OCI-LY7 (cell line): ENCODE data around the gene ATXN10. TPM values are rescaled to one million over a fixed set of nuclear protein-coding genes. Genes with fewer than 3 reads are reported as not detected.

Experiments
- BruUV-seq: library from RNA; stranded (reverse); fragments of 400-500 nt; replicated peaks from 2 replicates; lab custom pipeline; 2021; lab: Mats Ljungman, UMichigan
- CTCF ChIA-PET: fragments of 300-600 bp; sonication (Branson Sonifier 250); formaldehyde crosslinking; loops from one replicate; lab custom pipeline; 2022; ENCODE audit warnings: antibody characterized with exemption; ENCODE audit not compliant: unreplicated experiment; lab: Charles Lee
- POLR2A ChIA-PET: fragments of 300-600 bp; sonication (Branson Sonifier 250); formaldehyde crosslinking; loops from one replicate; lab custom pipeline; 2022; ENCODE audit warnings: antibody characterized with exemption; lab: Charles Lee
- DNase-seq: peaks from one replicate; pipeline ENCODE4 v3.0.0-alpha.2; 2015; ENCODE audit warnings: low spot score
- H2AFZ ChIP-seq: fragments of 200-600 bp; sonication (generic), shearing (Covaris generic); 2 replicates; pipeline ENCODE4 v1.6.1; 2014; ENCODE audit warnings: mild to moderate bottlenecking, antibody characterized with exemption, low read length, moderate library complexity
- H3K27ac ChIP-seq: fragments of 200-600 bp; sonication (generic); 2 replicates; pipeline ENCODE4 v1.5.1; 2014; ENCODE audit warnings: mixed run types, low read depth, mild to moderate bottlenecking, moderate library complexity, low read length, inconsistent platforms; ENCODE audit not compliant: poor library complexity, severe bottlenecking
- H3K36me3 ChIP-seq: fragments of 200-600 bp; sonication (generic); 2 replicates; pipeline ENCODE4 v1.6.1; 2014; ENCODE audit warnings: mild to moderate bottlenecking, antibody characterized with exemption, low read length, moderate library complexity, mixed read lengths; ENCODE audit not compliant: insufficient read depth
- H3K4me1 ChIP-seq: fragments of 200-600 bp; sonication (generic); 2 replicates; pipeline ENCODE4 v1.5.1; 2014; ENCODE audit warnings: mild to moderate bottlenecking, low read length; ENCODE audit not compliant: insufficient read depth, poor library complexity, severe bottlenecking
- H3K4me2 ChIP-seq: fragments of 200-600 bp; sonication (generic); 2 replicates; pipeline ENCODE4 v1.6.1; 2014; ENCODE audit warnings: mild to moderate bottlenecking, low read length
- H3K4me3 ChIP-seq: fragments of 200-600 bp; sonication (generic); 2 replicates; pipeline ENCODE4 v1.5.1; 2014; ENCODE audit warnings: mild to moderate bottlenecking, low read depth, low read length; ENCODE audit not compliant: poor library complexity, severe bottlenecking
- H3K79me2 ChIP-seq: fragments of 200-600 bp; sonication (generic); 2 replicates; pipeline ENCODE4 v1.6.1; 2016; ENCODE audit warnings: low read depth, mild to moderate bottlenecking, low read length, moderate library complexity, mixed read lengths; ENCODE audit not compliant: insufficient read depth
- H3K9me2 ChIP-seq: fragments of 200-600 bp; sonication (generic); 2 replicates; pipeline ENCODE4 v1.6.1; 2016; ENCODE audit warnings: mild to moderate bottlenecking, low read length, mixed read lengths; ENCODE audit not compliant: insufficient read depth
- H3K9me3 ChIP-seq: fragments of 200-600 bp; sonication (generic); 2 replicates; pipeline ENCODE4 v1.6.1; 2014; ENCODE audit warnings: mild to moderate bottlenecking, mixed run types, low read length, mixed read lengths
- H4K20me1 ChIP-seq: fragments of 200-600 bp; sonication (generic); 2 replicates; pipeline ENCODE4 v1.6.1; 2014; ENCODE audit warnings: mild to moderate bottlenecking, antibody characterized with exemption, low read length, moderate library complexity, mixed read lengths; ENCODE audit not compliant: insufficient read depth
- CTCF ChIP-seq: fragments of 200-600 bp; sonication (generic); conservative IDR thresholded peaks from 2 replicates; pipeline ENCODE4 v1.5.1; 2014; ENCODE audit warnings: mild to moderate bottlenecking, antibody characterized with exemption, low read length, moderate library complexity, mixed read lengths
- EZH2phosphoT487 ChIP-seq: fragments of 200-600 bp; sonication (generic); IDR thresholded peaks from 2 replicates; pipeline ENCODE4 v1.6.1; 2018; ENCODE audit warnings: low read depth, borderline replicate concordance, mild to moderate bottlenecking, mixed run types, antibody characterized with exemption, low read length, moderate library complexity, mixed read lengths
- intact Hi-C: fragments of 100-400 bp; cut with micrococcal nuclease; formaldehyde crosslinking; loops from one replicate; pipeline ENCODE4 v1.10.0; 2022; ENCODE audit not compliant: unreplicated experiment
- total RNA-seq, 2 experiments: library from RNA; depleted of rRNA in 1 of 2; stranded (reverse); fragments of >200 nt in 1 of 2; shearing (Covaris generic) in 1 of 2; gene quantifications; 2 replicates each; pipeline ENCODE4 v1.2.3, GENCODE V29; 2014 to 2022

The ATXN10 gene
- total RNA-seq, 2 experiments from 2014 or later, result 66.1 to 197 TPM

GRCh38 chr22:45859231-45860161 is 187.9 kb downstream of the ATXN10 start:
- POLR2A ChIA-PET, result interaction anchor here (0.6 kb wide), 1 partner anchor 193 kb away, joined by 3 read pairs; no protein-coding TSS in a partner anchor
- no peak for DNase-seq

GRCh38 chr22:45860201-45860600 is 188.6 kb downstream of the ATXN10 start:
- Histone ChIP-seq H3K36me3 (peaks cover 4% of the 10 kb centered on the region; the same call in 1 of the 2 replicates), H3K9me2 (no peaks in the 10 kb centered on the region), H4K20me1 (no peaks in the 10 kb centered on the region; the same call in 1 of the 2 replicates), H3K4me1 (no peaks in the 10 kb centered on the region), H3K4me2 (no peak overlapping the region), H3K79me2 (no peaks in the 10 kb centered on the region), H2AFZ (no peak overlapping the region), H3K9me3 (no peaks in the 10 kb centered on the region), H3K27ac (no peak overlapping the region), H3K4me3 (no peak overlapping the region)
- DNase-seq, result no peak
- ChIA-PET CTCF (no interaction called here), POLR2A (no interaction called here)
- intact Hi-C loops, result no loop called here
- TF ChIP-seq CTCF, result no peak
- no peak for TF ChIP-seq EZH2phosphoT487
- no TSS peak for BruUV-seq

More at GRCh38 chr22:45859231-45860161, 187.9 kb downstream of the ATXN10 start:
- Histone ChIP-seq H3K4me1 (no peaks in the 10 kb centered on the region), H3K9me2 (no peaks in the 10 kb centered on the region), H3K27ac (no peak overlapping the region), H4K20me1 (no peaks in the 10 kb centered on the region; the same call in 1 of the 2 replicates), H3K9me3 (no peaks in the 10 kb centered on the region), H2AFZ (no peak overlapping the region), H3K36me3 (peaks cover 6% of the 10 kb centered on the region; the same call in 1 of the 2 replicates), H3K4me2 (no peak overlapping the region), H3K4me3 (no peak overlapping the region), H3K79me2 (no peaks in the 10 kb centered on the region)
- intact Hi-C loops, result no loop called here
- no peak for TF ChIP-seq EZH2phosphoT487
- no peak for TF ChIP-seq CTCF
- CTCF ChIA-PET, result no interaction called here
- no TSS peak for BruUV-seq

DNA sequence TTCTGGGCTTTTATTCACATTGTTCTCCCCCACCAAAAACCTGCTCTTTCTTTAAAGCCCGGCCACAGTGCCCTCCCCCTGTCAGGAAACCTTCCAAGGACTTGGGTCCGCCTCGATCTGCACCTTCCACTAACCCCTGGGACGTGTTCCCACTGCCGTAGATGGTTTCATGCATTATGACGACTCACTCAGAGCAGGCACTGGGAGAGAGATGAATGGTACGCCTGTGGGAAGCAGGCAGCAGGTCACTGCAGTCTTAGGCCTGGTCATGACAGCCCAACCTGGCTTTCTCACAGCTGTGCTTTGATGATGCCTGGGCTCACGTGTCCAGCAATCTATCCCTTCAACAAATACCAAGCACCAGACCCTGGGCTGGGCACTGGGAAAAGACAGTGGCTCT is 189.6 kb downstream of the ATXN10 start:
- H3K9me2 ChIP-seq, result no peaks in the 10 kb centered on the region
- ChIA-PET POLR2A (no interaction called here), CTCF (no interaction called here)
- no peaks in the 10 kb centered on the region; the same call in 1 of the 2 replicates for H4K20me1 ChIP-seq
- H3K4me3 ChIP-seq, result no peak overlapping the region
- intact Hi-C loops, result no loop called here
- H3K36me3 ChIP-seq, result no peaks in the 10 kb centered on the region
- no peak overlapping the region for H2AFZ ChIP-seq
- BruUV-seq, result no TSS peak
- H3K79me2 ChIP-seq, result no peaks in the 10 kb centered on the region
- no peak overlapping the region for H3K27ac ChIP-seq
- TF ChIP-seq CTCF (no peak), EZH2phosphoT487 (no peak)
- DNase-seq, result no peak
- no peaks in the 10 kb centered on the region for H3K4me1 ChIP-seq
- H3K4me2 ChIP-seq, result no peak overlapping the region
- H3K9me3 ChIP-seq, result no peaks in the 10 kb centered on the region
